A549 (cell line): Measurements from ENCODE around the gene CRELD1. TPM values are rescaled to one million over a fixed set of nuclear protein-coding genes. Genes with fewer than 3 reads are reported as not detected.

Experiments used
- ATAC-seq, 2 experiments: fragments of 200-7000 bp in 1 of 2; fragments of >200 bp in 1 of 2; cut with Nextera tagmentation in 1 of 2; cut with Tn5 transposase in 1 of 2; 3 replicates each; pipeline versions ENCODE4 v1.8.0 to v1.9.1; 2018 to 2020; ENCODE audit warnings: mild to moderate bottlenecking in 1 of 2, moderate library complexity in 1 of 2
- CTCF ChIA-PET: fragments of 300-600 bp; sonication (Branson Sonifier 250); formaldehyde crosslinking; extraction: SDS; loops from one replicate; lab custom pipeline; 2021; ENCODE audit warnings: antibody characterized with exemption, inconsistent platforms; lab: Yijun Ruan, JAX
- POLR2A ChIA-PET: fragments of 350-600 bp; formaldehyde crosslinking; extraction: SDS; loops from one replicate; lab custom pipeline; 2021; ENCODE audit warnings: antibody characterized with exemption, inconsistent platforms; lab: Yijun Ruan, JAX
- DNase-seq, 2 experiments: peaks; one replicate each; pipeline versions ENCODE4 v3.0.0 to v3.0.0-alpha.2; 2011 to 2016; ENCODE audit warnings: low read depth in 1 of 2, low spot score in 1 of 2
- FAIRE-seq: peaks from 2 replicates; lab custom pipeline; 2011; peaks lifted over from hg19 to GRCh38; lab: Jason Lieb, UNC
- H3K27ac ChIP-seq, 2 experiments: fragments of >200 bp; sonication (Bioruptor Twin); formaldehyde crosslinking; 3 replicates each; pipeline ENCODE4 v1.5.1; 2016 to 2017
- H3K4me1 ChIP-seq: fragments of >200 bp; sonication (Bioruptor Twin); formaldehyde crosslinking; 3 replicates; pipeline ENCODE4 v1.6.1; 2016
- H3K4me2 ChIP-seq: fragments of >200 bp; sonication (Bioruptor Twin); formaldehyde crosslinking; 3 replicates; pipeline ENCODE4 v1.6.1; 2016
- H3K4me3 ChIP-seq: fragments of >200 bp; sonication (Bioruptor Twin); formaldehyde crosslinking; 3 replicates; pipeline ENCODE4 v1.5.1; 2016
- H3K9me3 ChIP-seq: fragments of >200 bp; sonication (Bioruptor Twin); formaldehyde crosslinking; 3 replicates; pipeline ENCODE4 v1.6.1; 2016
- BCL3 ChIP-seq: fragments of >200 bp; sonication (Bioruptor Twin); formaldehyde crosslinking; IDR thresholded peaks from 3 replicates; pipeline ENCODE4 v1.6.1; 2016
- BHLHE40 ChIP-seq: IDR thresholded peaks from 2 replicates; pipeline ENCODE4 v1.6.1; 2012; ENCODE audit warnings: low read depth, low read length, inconsistent platforms
- CEBPB ChIP-seq, 2 experiments: fragments of >200 bp in 1 of 2; sonication (Bioruptor Twin) in 1 of 2; formaldehyde crosslinking in 1 of 2; IDR thresholded peaks; 2 replicates each; pipeline ENCODE4 v1.6.1; 2012 to 2016
- CHD2 ChIP-seq: fragments of 150-350 bp; IDR thresholded peaks from 2 replicates; pipeline ENCODE4 v1.6.1; 2014; ENCODE audit warnings: low read length; ENCODE audit not compliant: partially characterized antibody
- EHF ChIP-seq: fragments of 250-450 bp; sonication (Bioruptor Pico); IDR thresholded peaks from 2 replicates; pipeline ENCODE4 v1.5.0; 2020; ENCODE audit warnings: mild to moderate bottlenecking
- EP300 ChIP-seq, 2 experiments: fragments of >200 bp; sonication (Bioruptor Twin); formaldehyde crosslinking; IDR thresholded peaks; 2 replicates in 1 of 2; 3 replicates in 1 of 2; pipeline ENCODE4 v1.6.1; 2016 to 2017
- ESRRA ChIP-seq: fragments of 150-350 bp; IDR thresholded peaks from 2 replicates; pipeline ENCODE4 v1.6.1; 2014; ENCODE audit warnings: mild to moderate bottlenecking, low read length, borderline replicate concordance
- FOSB ChIP-seq: fragments of 250-450 bp; sonication (Bioruptor Pico); IDR thresholded peaks from 2 replicates; pipeline ENCODE4 v1.5.0; 2020; ENCODE audit warnings: mild to moderate bottlenecking, moderate library complexity
- FOSL2 ChIP-seq, 2 experiments: fragments of 450-650 bp in 1 of 2; fragments of >200 bp in 1 of 2; sonication (Bioruptor Twin) in 1 of 2; formaldehyde crosslinking; IDR thresholded peaks; 2 replicates each; pipeline versions ENCODE4 v1.5.0 to v1.6.1; 2016 to 2020; ENCODE audit warnings: mild to moderate bottlenecking in 1 of 2, moderate library complexity in 1 of 2
- GATA3 ChIP-seq: IDR thresholded peaks from 2 replicates; pipeline ENCODE4 v1.6.1; 2012; ENCODE audit warnings: borderline replicate concordance
- HDAC2 ChIP-seq: fragments of 200-600 bp; sonication (generic); IDR thresholded peaks from 2 replicates; pipeline ENCODE4 v1.6.1; 2016
- HOXA7 ChIP-seq: fragments of 250-450 bp; sonication (Bioruptor Pico); IDR thresholded peaks from 2 replicates; pipeline ENCODE4 v1.5.0; 2020; ENCODE audit warnings: mild to moderate bottlenecking, moderate library complexity
- HOXB13 ChIP-seq: fragments of 250-450 bp; sonication (Bioruptor Pico); IDR thresholded peaks from 2 replicates; pipeline ENCODE4 v1.5.0; 2020; ENCODE audit warnings: low read depth, mild to moderate bottlenecking, moderate library complexity
- JUNB ChIP-seq: fragments of >200 bp; sonication (Bioruptor Twin); formaldehyde crosslinking; IDR thresholded peaks from 2 replicates; pipeline ENCODE4 v1.6.1; 2016
- KDM1A ChIP-seq: fragments of 200-600 bp; sonication (generic); IDR thresholded peaks from 2 replicates; pipeline ENCODE4 v1.6.1; 2016; ENCODE audit warnings: low read depth, mild to moderate bottlenecking
- MAFK ChIP-seq: fragments of 450-650 bp; IDR thresholded peaks from 2 replicates; pipeline ENCODE4 v1.6.1; 2014; ENCODE audit not compliant: partially characterized antibody
- MYC ChIP-seq: IDR thresholded peaks from 2 replicates; pipeline ENCODE4 v1.6.1; 2012; ENCODE audit warnings: mild to moderate bottlenecking, inconsistent platforms, low read length, improper control_type of control experiment, borderline replicate concordance
- NFE2L2 ChIP-seq: fragments of 150-350 bp; conservative IDR thresholded peaks from 2 replicates; pipeline ENCODE4 v1.6.1; 2014; ENCODE audit warnings: low read length
- POLR2A ChIP-seq: IDR thresholded peaks from 2 replicates; pipeline ENCODE4 v1.6.1; 2012; ENCODE audit warnings: mild to moderate bottlenecking, low read length
- RAD21 ChIP-seq, 2 experiments: fragments of >200 bp in 1 of 2; sonication (Bioruptor Twin) in 1 of 2; formaldehyde crosslinking in 1 of 2; IDR thresholded peaks in 1 of 2; conservative IDR thresholded peaks in 1 of 2; 2 replicates in 1 of 2; 3 replicates in 1 of 2; pipeline ENCODE4 v1.6.1; 2012 to 2018; ENCODE audit warnings: inconsistent platforms in 1 of 2
- RARB ChIP-seq: fragments of 250-450 bp; sonication (Bioruptor Pico); IDR thresholded peaks from 2 replicates; pipeline ENCODE4 v1.8.0; 2021; ENCODE audit warnings: mild to moderate bottlenecking, moderate library complexity
- SMC3 ChIP-seq: fragments of >200 bp; sonication (Bioruptor Twin); formaldehyde crosslinking; IDR thresholded peaks from 3 replicates; pipeline ENCODE4 v1.6.1; 2018; ENCODE audit warnings: inconsistent platforms
- TFCP2L1 ChIP-seq: fragments of 250-450 bp; sonication (Bioruptor Pico); IDR thresholded peaks from 2 replicates; pipeline ENCODE4 v1.5.0; 2021; ENCODE audit warnings: mild to moderate bottlenecking
- ZC3H11A ChIP-seq: fragments of 450-650 bp; IDR thresholded peaks from 2 replicates; pipeline ENCODE4 v1.6.1; 2014; ENCODE audit warnings: antibody characterized with exemption, mild to moderate bottlenecking
- ZNF302 ChIP-seq: fragments of 250-450 bp; sonication (Bioruptor Pico); IDR thresholded peaks from 2 replicates; pipeline ENCODE4 v1.9.0; 2021; ENCODE audit warnings: inconsistent platforms, mild to moderate bottlenecking, moderate library complexity
- ZSCAN20 ChIP-seq: fragments of 250-450 bp; sonication (Bioruptor Pico); IDR thresholded peaks from 2 replicates; pipeline ENCODE4 v1.8.0; 2022; ENCODE audit warnings: mild to moderate bottlenecking, moderate library complexity
- WGBS: methylation state at CpG from one replicate; pipeline ENCODE4 v1.1.6; 2017; ENCODE audit errors: missing lambda C conversion rate; 5-methylcytosine and 5-hydroxymethylcytosine counted together
- polyA plus RNA-seq, 4 experiments: library from polyadenylated mRNA; depleted of rRNA in 3 of 4; stranded (reverse); fragments of >200 nt; fragmentation: RNase III in 1 of 4; extraction: RNeasy Plus Mini Kit Qiagen cat#74134 plus additional on column Dnase treatment in 1 of 4; gene quantifications; 2 replicates in 3 of 4; 3 replicates in 1 of 4; pipeline ENCODE4 v1.2.3, GENCODE V29; 2011 to 2017
- TF ChIP-seq, protein P1 (sequence below): IDR thresholded peaks from 2 replicates; pipeline ENCODE4 v1.6.1; 2012
- TF ChIP-seq, protein P2 (sequence below): fragments of 450-650 bp; IDR thresholded peaks from 2 replicates; pipeline ENCODE4 v1.6.1; 2014; ENCODE audit warnings: antibody characterized with exemption
- TF ChIP-seq, protein P3 (sequence below): IDR thresholded peaks from 2 replicates; pipeline ENCODE4 v1.6.1; 2012; ENCODE audit warnings: low read depth, borderline replicate concordance

The CRELD1 gene
- polyA plus RNA-seq, 2 of the 4 experiments (the other 2 are of a cell fraction) = 11.1 to 13.9 TPM

- Histone ChIP-seq H3K9me3 (no peaks in the 10 kb centered on the region), H3K27ac (peak overlapping the region; percentile 62 to 72), H3K4me2 (peak overlapping the region; percentile 77), H3K4me3 (no peak overlapping the region), H3K4me1 (peaks cover 33% of the 10 kb centered on the region)
- ATAC-seq (peak; percentile 90 to 91), DNase-seq (peak in 1 of 2 experiments; percentile 55), FAIRE-seq (peak; percentile 72)
- TF ChIP-seq CEBPB (IDR thresholded peaks at IDR 0.05) (peak in 1 of 2 experiments; percentile 54; a peak in 1 of 4 replicates), FOSL2 (IDR thresholded peaks at IDR 0.05) (peak; percentile 46; the same call in 1 of the 2 replicates), FOSL2 (CRISPR knock-in tag; IDR thresholded peaks at IDR 0.05) (peak; percentile 60), JUNB (peak; percentile 61), CHD2 (no peak), GATA3 (peak; percentile 78; the same call in 1 of the 2 replicates), HOXB13 (no peak), HOXA7 (CRISPR knock-in tag) (no peak)
- TF ChIP-seq, protein P1, sequence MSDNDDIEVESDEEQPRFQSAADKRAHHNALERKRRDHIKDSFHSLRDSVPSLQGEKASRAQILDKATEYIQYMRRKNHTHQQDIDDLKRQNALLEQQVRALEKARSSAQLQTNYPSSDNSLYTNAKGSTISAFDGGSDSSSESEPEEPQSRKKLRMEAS = peak; percentile 37; the same call in 1 of the 2 replicates
- CTCF ChIA-PET = interaction anchor here (0.5 to 6.1 kb wide), 6 partner anchors 10 to 277 kb away, joined by 3 to 34 read pairs (median 4); no protein-coding TSS in a partner anchor
- WGBS = 3% methylated on average over 3 of the region's 3 CpGs
- POLR2A ChIA-PET = interaction anchor here (1.1 kb wide), 1 partner anchor 11 kb away, joined by 3 read pairs; no protein-coding TSS in a partner anchor
Observed at GRCh38 chr3:9970020-9970652, 36.5 kb downstream of the CRELD1 start.

- H3K4me1 ChIP-seq = peaks cover 35% of the 10 kb centered on the region
- H3K4me3 ChIP-seq = peak overlapping the region; percentile 11; the same call in 2 of the 3 replicates
- ATAC-seq (peak; percentile 95 to 97), DNase-seq (peak; percentile 63 to 93), FAIRE-seq (no peak)
- 6% methylated on average over 7 of the region's 7 CpGs for WGBS
- POLR2A ChIA-PET = interaction anchor here (0.6 to 2.1 kb wide), 5 partner anchors 10 to 92 kb away, joined by 3 to 9 read pairs (median 3); partner anchors contain the start of genes CRELD1 and EMC3
- peak overlapping the region; percentile 79 to 83 for H3K27ac ChIP-seq
- H3K4me2 ChIP-seq = peak overlapping the region; percentile 49
- H3K9me3 ChIP-seq = no peaks in the 10 kb centered on the region
- CTCF ChIA-PET = interaction anchor here (0.5 to 4.7 kb wide), 5 partner anchors 9 to 100 kb away, joined by 3 to 26 read pairs (median 3); partner anchors contain the start of gene FANCD2
- TF ChIP-seq, protein P2, sequence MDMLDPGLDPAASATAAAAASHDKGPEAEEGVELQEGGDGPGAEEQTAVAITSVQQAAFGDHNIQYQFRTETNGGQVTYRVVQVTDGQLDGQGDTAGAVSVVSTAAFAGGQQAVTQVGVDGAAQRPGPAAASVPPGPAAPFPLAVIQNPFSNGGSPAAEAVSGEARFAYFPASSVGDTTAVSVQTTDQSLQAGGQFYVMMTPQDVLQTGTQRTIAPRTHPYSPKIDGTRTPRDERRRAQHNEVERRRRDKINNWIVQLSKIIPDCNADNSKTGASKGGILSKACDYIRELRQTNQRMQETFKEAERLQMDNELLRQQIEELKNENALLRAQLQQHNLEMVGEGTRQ = no peak
- no peak for TF ChIP-seq ZNF302 (CRISPR knock-in tag)
- TF ChIP-seq RAD21 (conservative IDR thresholded peaks at IDR 0.05 in 1 of 2, IDR thresholded peaks at IDR 0.05 in 1 of 2) = no peak
- no peak for TF ChIP-seq ZC3H11A
- no peak for TF ChIP-seq TFCP2L1
- TF ChIP-seq MYC = no peak
- TF ChIP-seq KDM1A = no peak
- TF ChIP-seq BCL3 = no peak
- no peak for TF ChIP-seq SMC3
- TF ChIP-seq ESRRA = no peak
- no peak for TF ChIP-seq ZSCAN20 (CRISPR knock-in tag)
- TF ChIP-seq, protein P1 = peak; percentile 84
- TF ChIP-seq, protein P3, sequence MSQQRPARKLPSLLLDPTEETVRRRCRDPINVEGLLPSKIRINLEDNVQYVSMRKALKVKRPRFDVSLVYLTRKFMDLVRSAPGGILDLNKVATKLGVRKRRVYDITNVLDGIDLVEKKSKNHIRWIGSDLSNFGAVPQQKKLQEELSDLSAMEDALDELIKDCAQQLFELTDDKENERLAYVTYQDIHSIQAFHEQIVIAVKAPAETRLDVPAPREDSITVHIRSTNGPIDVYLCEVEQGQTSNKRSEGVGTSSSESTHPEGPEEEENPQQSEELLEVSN = no peak
- TF ChIP-seq BHLHE40 = no peak
- TF ChIP-seq EP300 (IDR thresholded peaks at IDR 0.05) = peak in 1 of 2 experiments; percentile 59; a peak in 1 of 5 replicates
- TF ChIP-seq MAFK = peak; percentile 97
- TF ChIP-seq JUNB = peak; percentile 80
- TF ChIP-seq HDAC2 = no peak
- TF ChIP-seq POLR2A = no peak
- no peak for TF ChIP-seq FOSB (CRISPR knock-in tag)
- TF ChIP-seq CEBPB (IDR thresholded peaks at IDR 0.05) = peak; percentile 29 to 85; a peak in 2 of 4 replicates
- peak; percentile 80 for TF ChIP-seq FOSL2 (IDR thresholded peaks at IDR 0.05)
- peak; percentile 90 for TF ChIP-seq FOSL2 (CRISPR knock-in tag; IDR thresholded peaks at IDR 0.05)
- no peak for TF ChIP-seq RARB (CRISPR knock-in tag)
- TF ChIP-seq HOXA7 (CRISPR knock-in tag) = no peak
- TF ChIP-seq NFE2L2 = peak; percentile 86; the same call in 1 of the 2 replicates
- TF ChIP-seq GATA3 = peak; percentile 80; the same call in 1 of the 2 replicates
- TF ChIP-seq EHF (CRISPR knock-in tag) = no peak
Observed at GRCh38 chr3:9976721-9977709, 43.4 kb downstream of the CRELD1 start.
